HepG2 (cell line): ENCODE measurements around the gene KATNAL2. TPM values are rescaled to one million over a fixed set of nuclear protein-coding genes. Genes with fewer than 3 reads are reported as not detected.

ENCODE experiments used
- ARID4A ChIP-seq: sonication (generic); formaldehyde crosslinking; IDR thresholded peaks from 2 replicates; pipeline ENCODE4 v1.5.0; 2020; ENCODE audit warnings: mild to moderate bottlenecking, missing genetic modification reagents, borderline replicate concordance
- ERF ChIP-seq: IDR thresholded peaks from 2 replicates; pipeline ENCODE4 v1.6.1; 2018; ENCODE audit warnings: missing biosample characterization, missing genetic modification reagents
- FOXO4 ChIP-seq: sonication (generic); formaldehyde crosslinking; conservative IDR thresholded peaks from 2 replicates; pipeline ENCODE4 v1.8.1; 2023; ENCODE audit warnings: missing genetic modification reagents
- GLI4 ChIP-seq: sonication (generic); formaldehyde crosslinking; IDR thresholded peaks from 2 replicates; pipeline ENCODE4 v1.5.1; 2020; ENCODE audit warnings: missing genetic modification reagents, mild to moderate bottlenecking, moderate library complexity, borderline replicate concordance
- NFKBIZ ChIP-seq: IDR thresholded peaks from 2 replicates; pipeline ENCODE4 v1.6.1; 2018; ENCODE audit warnings: missing genetic modification reagents, missing compliant biosample characterization
- RBM39 ChIP-seq: fragments of 200-400 bp; formaldehyde crosslinking; IDR thresholded peaks from one replicate; pipeline ENCODE4 v1.6.1; 2018; ENCODE audit warnings: antibody characterized with exemption, mild to moderate bottlenecking, low read depth, low read length; ENCODE audit not compliant: poor library complexity, severe bottlenecking
- RFX5 ChIP-seq: IDR thresholded peaks from 2 replicates; pipeline ENCODE4 v1.6.1; 2011; ENCODE audit warnings: low read depth, low read length, improper control_type of control experiment
- SMARCC2 ChIP-seq: fragments of 450-650 bp; IDR thresholded peaks from 2 replicates; pipeline ENCODE4 v1.6.1; 2017; ENCODE audit warnings: antibody characterized with exemption, mild to moderate bottlenecking
- ZHX2 ChIP-seq, 2 experiments: sonication (generic) in 1 of 2; formaldehyde crosslinking in 1 of 2; IDR thresholded peaks; 2 replicates each; pipeline versions ENCODE4 v1.6.1 to v1.9.0; 2014 to 2022; ENCODE audit warnings: antibody characterized with exemption in 1 of 2, borderline replicate concordance in 1 of 2, inconsistent platforms in 1 of 2, low read depth in 1 of 2, missing genetic modification reagents in 1 of 2
- ZNF232 ChIP-seq: sonication (generic); formaldehyde crosslinking; IDR thresholded peaks from 2 replicates; pipeline ENCODE4 v1.4.0; 2020; ENCODE audit warnings: missing genetic modification reagents, borderline replicate concordance
- ZNF549 ChIP-seq: sonication (generic); formaldehyde crosslinking; IDR thresholded peaks from 2 replicates; pipeline ENCODE4 v1.5.0; 2020; ENCODE audit warnings: missing genetic modification reagents
- ZNF713 ChIP-seq: sonication (generic); formaldehyde crosslinking; IDR thresholded peaks from 2 replicates; pipeline ENCODE4 v1.4.0; 2020; ENCODE audit warnings: mild to moderate bottlenecking, missing genetic modification reagents
- ZNF75D ChIP-seq: sonication (generic); formaldehyde crosslinking; IDR thresholded peaks from 2 replicates; pipeline ENCODE4 v1.8.1; 2023; ENCODE audit warnings: missing genetic modification reagents, mild to moderate bottlenecking, borderline replicate concordance
- ZNF777 ChIP-seq: sonication (generic); formaldehyde crosslinking; IDR thresholded peaks from 2 replicates; pipeline ENCODE4 v1.4.0; 2020; ENCODE audit warnings: missing genetic modification reagents
- polyA plus RNA-seq, 8 experiments: library from polyadenylated mRNA; depleted of rRNA in 3 of 8; stranded (reverse) in 7 of 8; unstranded in 1 of 8; fragments of >200 nt; fragmentation: Illumina TruSeq in 4 of 8; extraction: Trizol in 4 of 8; gene quantifications; 2 replicates each; pipeline versions ENCODE4 v1.2.1 to v1.2.3, GENCODE V29; 2011 to 2016; ENCODE audit warnings: low read depth in 4 of 8, missing spikeins in 1 of 8, mixed read lengths in 1 of 8; ENCODE audit not compliant: insufficient read depth in 1 of 8
- total RNA-seq, 5 experiments: library from RNA; depleted of rRNA; stranded (reverse); fragments of >200 nt; fragmentation: Illumina TruSeq; extraction: Trizol; gene quantifications; 2 replicates each; pipeline ENCODE4 v1.2.3, GENCODE V29; 2016; ENCODE audit warnings: low read depth in 1 of 5
- TF ChIP-seq, protein P1 (sequence below): sonication (generic); formaldehyde crosslinking; IDR thresholded peaks from 2 replicates; pipeline ENCODE4 v1.4.0; 2020; ENCODE audit warnings: mild to moderate bottlenecking, missing genetic modification reagents, borderline replicate concordance

KATNAL2 gene
- total and polyA plus RNA-seq, 2 of the 13 experiments (the other 11 are each of a cell fraction or from before 2014, with no cell fraction given) = not detected

- TF ChIP-seq ZNF232 (no peak), FOXO4 (no peak), NFKBIZ (CRISPR knock-in tag) (no peak), ZHX2 (IDR thresholded peaks at IDR 0.05; ENCODE audit: low read depth) (peak; percentile 35; the same call in 1 of the 2 replicates), ZHX2 (CRISPR knock-in tag; IDR thresholded peaks at IDR 0.05; ENCODE audit: borderline replicate concordance) (no peak), ZNF713 (CRISPR knock-in tag) (no peak), ZNF549 (CRISPR knock-in tag) (no peak), SMARCC2 (no peak), RBM39 (no peak), RFX5 (no peak), ZNF777 (CRISPR knock-in tag) (peak; percentile 40; the same call in 1 of the 2 replicates), ZNF75D (no peak), GLI4 (CRISPR knock-in tag) (no peak), ERF (CRISPR knock-in tag) (no peak), ARID4A (peak; percentile 42; the same call in 1 of the 2 replicates)
- TF ChIP-seq, protein P1, sequence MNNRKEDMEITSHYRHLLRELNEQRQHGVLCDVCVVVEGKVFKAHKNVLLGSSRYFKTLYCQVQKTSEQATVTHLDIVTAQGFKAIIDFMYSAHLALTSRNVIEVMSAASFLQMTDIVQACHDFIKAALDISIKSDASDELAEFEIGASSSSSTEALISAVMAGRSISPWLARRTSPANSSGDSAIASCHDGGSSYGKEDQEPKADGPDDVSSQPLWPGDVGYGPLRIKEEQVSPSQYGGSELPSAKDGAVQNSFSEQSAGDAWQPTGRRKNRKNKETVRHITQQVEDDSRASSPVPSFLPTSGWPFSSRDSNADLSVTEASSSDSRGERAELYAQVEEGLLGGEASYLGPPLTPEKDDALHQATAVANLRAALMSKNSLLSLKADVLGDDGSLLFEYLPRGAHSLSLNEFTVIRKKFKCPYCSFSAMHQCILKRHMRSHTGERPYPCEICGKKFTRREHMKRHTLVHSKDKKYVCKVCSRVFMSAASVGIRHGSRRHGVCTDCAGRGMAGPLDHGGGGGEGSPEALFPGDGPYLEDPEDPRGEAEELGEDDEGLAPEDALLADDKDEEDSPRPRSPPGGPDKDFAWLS (CRISPR knock-in tag) = no peak
These were observed at the start of gene KATNAL2, which contains the start of gene PIAS2 (continued) for GRCh38 chr18:46917108-46917802.
